HG02870 (cell line): ENCODE measurements around the gene TMEM151A.

Source experiments
- ATAC-seq: cut with Tn5 transposase; IDR thresholded peaks from one replicate; pipeline ENCODE4 v1.9.1; 2021; ENCODE audit warnings: mild to moderate bottlenecking, moderate library complexity; ENCODE audit not compliant: unreplicated experiment

The TMEM151A gene

GRCh38 chr11:66282468-66283455 is 8.9 kb upstream of the TMEM151A start:
- ATAC-seq: peak; percentile 78

GRCh38 chr11:66283461-66284105 is 8.1 kb upstream of the TMEM151A start:
- ATAC-seq: no peak

- ATAC-seq: no peak
These were observed 7.1 kb upstream of the TMEM151A start for GRCh38 chr11:66284526-66285078.

DNA sequence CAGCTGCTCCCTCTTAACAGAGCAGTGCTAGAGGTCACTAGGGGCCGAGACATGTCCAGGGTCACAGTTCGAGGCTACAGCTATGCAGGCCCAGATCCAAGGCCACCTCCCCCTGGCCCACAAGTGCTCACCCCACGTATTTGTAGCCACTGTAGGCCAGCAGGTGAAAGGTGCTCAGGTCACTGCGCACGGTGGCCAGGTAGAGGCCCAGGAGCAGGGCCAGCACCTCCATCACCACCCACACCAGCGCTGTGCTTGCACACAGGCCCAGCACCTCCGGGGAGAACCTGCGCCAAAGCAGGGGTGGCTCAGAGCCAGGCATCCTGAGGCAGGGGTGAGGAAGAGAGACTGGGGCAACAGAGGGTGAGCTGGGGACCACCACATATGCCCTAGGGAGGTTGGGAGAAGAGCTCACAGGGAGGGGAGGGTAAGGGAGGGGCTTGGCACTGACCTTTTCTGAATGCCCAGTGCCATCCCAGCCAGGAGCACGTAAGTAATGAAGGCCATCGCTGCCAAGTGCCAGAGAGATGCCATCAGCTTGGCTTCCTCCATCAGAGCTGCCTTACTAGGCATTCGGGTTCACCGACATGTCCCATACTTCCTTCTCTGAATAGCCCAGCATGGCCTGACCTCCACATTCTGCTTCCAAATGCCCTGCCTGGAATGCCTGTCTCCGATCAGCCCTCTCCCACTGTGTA is 6.3 kb upstream of the TMEM151A start:
- ATAC-seq: no peak

DNA sequence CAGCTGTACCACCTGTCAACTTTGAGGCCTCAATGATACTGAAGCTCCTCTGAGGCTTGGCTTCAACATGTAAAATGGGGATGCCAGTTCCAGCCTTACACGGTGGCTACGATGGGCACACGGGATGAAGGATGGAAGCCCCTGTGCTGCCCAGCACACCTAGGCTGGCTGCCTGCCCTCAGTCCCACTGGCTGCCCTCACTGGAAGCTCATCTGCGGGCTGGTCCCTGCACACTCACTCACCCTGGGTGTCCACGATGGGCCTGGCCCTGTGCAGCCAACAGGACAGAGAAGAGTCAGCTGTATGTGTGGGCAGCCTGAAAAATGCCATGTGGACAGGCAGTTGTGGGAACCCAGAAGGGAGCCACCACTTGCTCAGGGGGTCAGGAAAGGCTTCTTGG is 5.0 kb upstream of the TMEM151A start:
- ATAC-seq: no peak

- ATAC-seq: no peak
These were observed 4.3 kb upstream of the TMEM151A start for GRCh38 chr11:66287211-66287888.

GRCh38 chr11:66287889-66288670 is 3.6 kb upstream of the TMEM151A start:
- ATAC-seq: no peak

DNA sequence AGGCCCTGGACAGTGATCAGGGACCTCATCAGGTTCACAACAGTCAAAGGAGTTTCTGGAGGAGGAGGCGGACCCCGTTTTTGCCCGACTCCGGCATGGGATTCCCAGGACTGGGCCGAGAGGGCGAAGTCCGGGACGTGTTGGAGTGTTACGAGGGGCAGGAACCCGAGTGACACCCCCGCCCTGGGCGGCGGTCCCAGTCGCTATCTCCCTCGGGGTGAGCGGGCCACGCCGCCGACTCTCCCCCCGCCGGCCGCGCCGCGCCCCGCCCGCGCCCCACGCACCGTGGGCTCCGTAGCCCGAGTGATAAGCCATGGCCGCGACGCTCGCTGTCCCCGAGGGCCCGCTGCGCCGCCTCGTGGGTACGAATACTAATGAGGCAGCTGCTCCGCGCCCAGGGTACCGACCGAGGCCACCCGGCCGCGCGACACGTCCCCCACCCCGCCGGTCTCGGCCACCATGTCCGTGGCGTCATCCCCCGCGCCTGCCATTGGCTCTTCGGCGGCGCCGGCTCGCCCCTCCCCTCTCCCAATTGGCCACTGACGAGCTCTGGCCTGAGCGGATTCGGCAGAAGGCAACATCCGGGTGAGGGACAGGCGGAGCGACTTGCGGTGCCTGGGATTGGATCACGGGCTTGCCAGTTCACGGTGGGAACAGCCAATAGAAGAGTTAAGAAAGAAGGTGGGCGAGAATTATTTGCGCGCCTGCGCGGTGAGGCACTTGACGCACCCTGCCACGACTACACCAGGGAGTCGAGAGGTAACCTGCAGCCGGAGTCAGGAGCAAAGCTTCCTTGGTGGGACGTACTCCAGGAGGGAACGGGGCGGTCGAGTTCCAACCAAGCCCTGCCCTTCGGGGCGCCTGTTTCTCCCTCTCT is 2.8 kb upstream of the TMEM151A start, which contains the start of gene YIF1A:
YIF1A (minus strand) TSS at position 473 of the 877 bp plus-strand sequence; CDS start at position 315, 158 bp downstream.
- peak; percentile 95 for ATAC-seq

DNA sequence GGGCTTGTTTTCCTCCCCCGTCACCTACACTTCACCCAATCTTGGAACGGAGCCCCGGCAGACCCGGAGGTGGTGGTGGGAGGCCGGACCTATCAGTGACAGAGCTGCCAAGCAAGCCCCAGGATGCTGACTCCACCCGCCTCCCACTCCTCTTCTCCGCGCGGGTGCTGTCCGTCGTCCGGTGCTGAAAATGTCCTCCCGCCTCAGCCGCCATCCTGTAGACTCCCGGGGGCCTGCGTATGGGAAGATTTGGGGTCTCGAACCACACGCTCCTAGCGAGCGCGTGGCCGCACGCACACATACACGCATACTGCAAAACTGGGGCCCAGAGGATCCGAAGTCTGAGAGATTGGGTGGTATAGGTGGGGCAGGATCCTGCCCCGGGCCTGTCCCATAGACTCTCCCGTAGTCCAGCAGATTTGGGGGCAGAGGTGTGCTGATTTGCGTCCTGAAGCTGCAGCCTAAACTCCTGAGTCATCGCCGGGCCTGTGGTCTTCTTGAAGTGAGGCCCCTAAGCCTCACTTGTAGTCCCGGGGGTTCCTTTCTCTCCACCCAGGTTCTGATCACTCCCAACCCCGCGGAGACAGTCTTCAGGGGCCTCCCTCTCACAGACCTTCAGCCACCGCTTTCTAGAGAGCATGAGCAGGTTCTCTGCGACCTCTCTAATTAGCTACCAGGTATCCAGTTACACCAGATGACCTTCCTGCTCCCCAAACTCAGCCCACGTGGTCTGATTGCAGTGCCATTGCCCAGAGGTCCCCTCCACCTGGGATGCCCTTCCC is 2.0 kb upstream of the TMEM151A start:
- peak; percentile 39 for ATAC-seq

- ATAC-seq: no peak
These were observed 1.4 kb upstream of the TMEM151A start for GRCh38 chr11:66290330-66290621.

- no peak for ATAC-seq
These were observed 390 bp upstream of the TMEM151A start for GRCh38 chr11:66291303-66291705.

DNA sequence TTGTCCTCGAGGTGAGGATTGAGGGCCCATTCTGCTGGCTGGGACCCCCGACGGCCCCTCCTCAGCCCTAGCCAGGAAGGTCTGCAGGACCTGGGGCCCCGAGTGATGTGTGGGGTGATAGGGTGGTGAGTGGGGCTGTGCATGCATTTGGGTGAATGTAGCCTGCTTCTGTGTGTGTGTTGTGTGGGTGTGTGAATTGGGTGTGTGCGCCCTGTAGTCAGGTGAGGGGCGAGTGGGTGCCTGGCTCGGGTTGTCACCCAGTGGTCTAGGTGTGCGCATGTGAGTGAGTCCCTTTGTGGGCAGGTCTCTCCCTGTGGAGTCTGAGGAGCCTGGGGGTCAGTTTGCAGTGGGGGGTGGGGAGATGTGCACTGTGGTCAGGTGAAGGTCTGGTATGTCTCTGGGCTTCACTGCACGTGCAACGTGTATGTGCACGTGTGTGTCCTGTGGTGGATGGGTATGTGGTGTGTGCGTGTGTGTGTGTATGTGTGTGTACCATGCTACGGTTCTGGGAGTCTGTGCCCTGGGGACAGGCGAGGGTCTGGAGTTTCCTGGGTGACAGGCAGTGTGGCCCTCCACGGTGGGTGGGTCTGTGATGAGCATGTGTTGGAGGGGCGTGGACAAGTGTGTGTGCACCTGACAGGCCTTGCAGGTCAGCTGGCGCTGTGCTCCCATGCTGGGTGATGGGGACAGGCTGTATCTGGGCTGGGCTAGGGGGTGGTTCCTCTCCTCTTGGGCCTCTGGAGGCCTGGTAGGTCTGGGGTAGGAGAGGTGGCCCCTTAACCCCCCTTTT is 1.0 kb downstream of the TMEM151A start:
- ATAC-seq: no peak

DNA sequence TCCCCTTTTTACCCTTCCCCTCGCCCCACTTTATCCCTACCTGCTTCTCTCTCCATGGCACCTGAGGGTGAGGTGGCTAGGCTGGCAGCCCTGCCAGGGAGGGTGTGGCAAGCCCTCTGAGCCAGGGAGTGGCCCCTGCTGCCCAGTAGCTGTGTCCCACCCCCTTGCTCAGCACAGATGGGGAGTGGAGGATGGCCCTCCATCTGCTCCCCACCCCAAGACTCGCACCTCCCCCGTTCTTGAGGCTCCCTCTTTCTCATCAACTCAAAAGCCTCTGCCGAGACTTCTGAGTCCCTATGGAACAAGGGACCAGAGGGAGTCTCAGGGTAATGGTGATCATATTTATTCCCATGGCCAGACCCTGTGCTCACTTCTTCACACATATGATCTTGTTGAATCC is 1.7 kb downstream of the TMEM151A start:
- no peak for ATAC-seq

GRCh38 chr11:66293777-66294625 is 2.3 kb downstream of the TMEM151A start:
- ATAC-seq: no peak

- no peak for ATAC-seq
These were observed 3.2 kb downstream of the TMEM151A start for GRCh38 chr11:66294626-66295620.
